A673 (cell line): ENCODE data around the gene IL25.

Experiments
- CTCF ChIP-seq: fragments of 300-800, 200-600 bp; sonication (generic); conservative IDR thresholded peaks from 2 replicates; pipeline ENCODE4 v1.5.1; 2017; ENCODE audit warnings: low read depth, mild to moderate bottlenecking, antibody characterized with exemption, low read length, moderate library complexity, mixed read lengths
- EZH2 ChIP-seq: fragments of 200-600 bp; sonication (generic); IDR thresholded peaks from 2 replicates; pipeline ENCODE4 v1.6.1; 2017; ENCODE audit warnings: borderline replicate concordance, low read depth, mild to moderate bottlenecking, mixed read lengths, antibody characterized with exemption, low read length; ENCODE audit not compliant: poor library complexity, severe bottlenecking

GRCh38 chr14:23376482-23377197, 4.0 kb downstream of the IL25 start, which contains the start of gene CMTM5:
- TF ChIP-seq CTCF (no peak), EZH2 (no peak)
